HG02642 (cell line): ENCODE results near the gene PDLIM4.

Experiments
- ATAC-seq: cut with Tn5 transposase; IDR thresholded peaks from one replicate; pipeline ENCODE4 v1.9.1; 2021; ENCODE audit warnings: mild to moderate bottlenecking; ENCODE audit not compliant: unreplicated experiment, poor library complexity

PDLIM4 gene

DNA sequence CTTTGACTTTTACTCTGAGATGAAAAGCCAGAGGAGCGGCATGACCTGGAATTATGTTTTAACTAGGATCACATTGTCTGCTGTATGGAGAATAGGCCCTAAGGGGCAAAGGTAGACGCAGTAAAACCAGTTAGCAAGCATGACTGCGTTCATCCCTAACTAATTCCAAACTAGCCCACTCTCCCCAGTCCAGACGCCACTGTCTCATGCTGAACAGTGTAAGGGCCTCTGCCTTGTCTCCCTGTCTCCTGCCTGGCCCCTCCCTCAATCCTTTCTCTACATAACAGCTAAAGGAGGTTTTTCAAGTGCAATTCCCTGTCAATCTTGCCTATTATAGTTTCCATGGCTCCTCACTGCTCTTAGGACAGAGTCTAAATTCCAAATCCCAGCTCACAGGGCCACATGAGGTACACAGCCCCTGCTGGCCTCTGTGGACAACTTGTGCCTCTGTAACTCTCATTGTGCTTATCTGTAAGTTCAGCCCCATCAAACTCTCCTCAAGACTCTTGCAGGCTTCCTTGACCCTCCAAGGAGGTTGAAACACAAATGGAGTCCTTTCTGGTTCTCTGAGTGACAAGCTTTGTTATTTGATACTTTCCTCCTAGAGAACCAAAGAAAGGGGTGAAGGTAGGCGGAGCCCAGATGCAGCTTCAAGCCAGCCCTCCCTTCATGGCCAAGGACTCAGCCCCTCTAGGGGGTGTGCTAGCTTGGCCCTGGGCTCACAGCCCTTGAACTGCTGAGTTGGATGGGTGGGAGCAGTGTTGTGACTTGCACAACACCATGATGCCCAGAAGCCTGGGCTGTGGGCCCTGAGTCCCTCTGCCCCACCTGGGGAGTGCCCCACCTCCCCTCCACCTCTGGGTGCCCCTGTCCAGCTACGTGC lies 20.7 kb downstream of the PDLIM4 start:
- ATAC-seq: no peak

DNA sequence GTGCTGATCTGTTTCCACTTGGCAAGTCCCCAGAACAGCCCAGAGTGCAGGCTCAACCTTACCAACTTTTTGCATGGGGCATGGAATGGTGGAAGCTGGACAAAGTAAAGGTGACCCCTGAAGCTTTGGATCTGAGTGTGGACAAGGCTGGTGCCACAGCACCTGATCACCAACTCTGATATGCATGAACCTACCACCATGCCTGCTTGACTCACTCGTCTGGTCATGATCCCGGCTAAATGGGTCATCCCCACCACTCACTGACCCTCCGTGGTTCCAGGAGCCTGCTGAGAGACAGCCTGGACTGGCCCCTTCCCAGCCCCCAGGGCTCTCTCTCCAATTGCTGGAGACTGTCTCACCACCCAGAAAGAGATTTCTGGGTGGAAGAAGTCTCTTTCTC lies 22.3 kb downstream of the PDLIM4 start:
- ATAC-seq: no peak

DNA sequence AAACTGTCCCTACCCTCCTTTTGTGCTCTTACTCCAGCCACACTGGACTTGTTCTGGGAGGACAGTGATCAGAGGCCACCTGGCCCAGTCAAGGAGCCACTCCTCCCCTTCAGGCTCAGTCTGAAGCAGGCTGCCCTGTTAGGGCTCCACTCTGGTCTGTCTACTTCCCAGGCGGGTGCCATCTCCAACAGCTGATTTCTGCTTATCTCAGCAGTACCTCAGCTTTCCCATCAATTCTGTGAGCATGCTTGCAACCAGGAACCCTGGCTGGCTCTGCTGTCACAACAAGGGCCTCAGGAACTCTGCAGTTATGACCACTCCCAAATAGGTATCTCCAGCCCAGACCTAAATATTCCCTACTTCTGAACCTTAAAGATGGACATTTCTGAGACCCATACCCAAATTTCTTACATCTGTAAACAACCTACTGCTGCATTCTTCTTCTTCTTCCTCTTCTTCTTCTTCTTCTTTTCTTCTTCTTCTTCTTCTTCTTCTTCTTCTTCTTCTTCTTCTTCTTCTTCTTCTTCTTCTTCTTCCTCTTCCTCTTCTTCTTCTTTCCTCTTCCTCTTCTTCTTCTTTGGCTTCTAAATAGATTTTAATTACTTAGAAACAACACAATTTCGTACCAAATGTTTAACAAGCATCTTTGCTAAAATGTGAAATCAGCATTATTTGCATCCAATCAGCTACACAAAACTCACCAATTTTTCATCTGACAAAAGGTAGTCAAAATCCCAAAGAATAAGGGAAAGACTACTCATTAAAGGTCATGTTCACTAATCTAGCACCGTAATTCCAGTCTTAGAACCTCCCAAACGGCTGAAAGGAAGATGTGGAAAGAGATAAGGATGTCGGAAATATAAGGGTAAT lies 23.1 kb downstream of the PDLIM4 start:
- ATAC-seq: no peak

DNA sequence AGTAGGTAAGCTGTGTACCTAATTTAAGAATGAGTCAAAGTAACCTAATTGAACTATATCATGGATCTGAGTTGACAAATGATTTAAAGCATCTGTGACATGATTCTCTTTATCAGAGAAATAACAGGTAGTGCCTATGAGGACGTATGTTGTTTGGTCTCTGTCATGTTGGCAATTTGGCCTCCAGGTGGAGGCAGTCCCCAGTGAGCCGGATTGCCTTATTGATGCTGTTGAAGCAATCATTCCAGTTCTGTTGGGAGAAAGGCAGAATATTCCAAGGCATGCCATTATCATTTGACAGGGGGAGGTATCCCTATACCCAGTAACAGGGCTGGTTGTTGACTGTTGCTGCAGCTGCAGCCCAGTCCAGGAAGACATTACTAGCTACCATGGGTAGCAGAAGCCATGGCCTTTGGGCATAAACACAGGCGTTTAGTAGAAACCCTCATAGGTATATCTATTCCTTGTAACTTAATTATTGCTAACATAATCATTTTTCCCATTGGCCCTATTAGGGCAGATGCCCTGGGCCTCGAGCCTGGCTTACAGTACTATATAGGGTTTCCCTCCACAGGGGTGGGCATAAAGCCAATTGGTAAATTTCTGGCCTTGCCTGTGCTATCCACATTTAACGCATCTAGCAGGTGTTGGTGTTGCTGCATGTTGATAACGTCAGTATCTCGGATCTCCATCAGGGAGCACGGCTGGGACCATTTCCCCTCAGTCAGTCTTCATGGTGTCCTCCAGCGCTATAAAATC lies 24.5 kb downstream of the PDLIM4 start:
- no peak for ATAC-seq

DNA sequence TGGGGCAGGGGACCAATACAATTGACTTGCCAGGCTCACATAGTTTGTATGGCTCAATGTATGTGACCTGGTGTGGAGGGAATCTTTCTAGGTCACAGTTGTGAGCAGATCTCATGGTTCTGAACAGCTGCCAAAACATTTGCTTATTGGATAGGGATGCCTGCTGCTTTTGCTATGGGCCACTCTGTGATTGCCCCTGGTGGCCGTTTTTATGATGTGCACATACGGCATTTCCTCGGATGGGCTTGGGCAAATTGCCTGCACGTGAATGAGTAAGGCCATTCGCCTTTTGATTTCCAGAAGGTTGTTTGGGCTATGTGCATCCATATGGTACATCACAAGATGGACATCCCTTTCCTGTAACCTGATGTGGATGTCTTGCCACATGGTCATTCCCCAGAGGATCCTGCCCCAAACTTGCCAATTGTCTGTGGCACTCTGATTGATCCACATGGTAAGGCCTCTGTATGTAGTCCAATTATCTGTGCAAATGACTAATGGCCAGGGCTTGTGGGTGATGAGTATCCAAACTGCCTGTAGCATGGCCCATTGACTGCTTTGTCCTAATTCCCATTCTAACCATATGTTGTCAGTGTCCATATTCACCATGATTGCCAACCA lies 26.0 kb downstream of the PDLIM4 start:
- no peak for ATAC-seq

DNA sequence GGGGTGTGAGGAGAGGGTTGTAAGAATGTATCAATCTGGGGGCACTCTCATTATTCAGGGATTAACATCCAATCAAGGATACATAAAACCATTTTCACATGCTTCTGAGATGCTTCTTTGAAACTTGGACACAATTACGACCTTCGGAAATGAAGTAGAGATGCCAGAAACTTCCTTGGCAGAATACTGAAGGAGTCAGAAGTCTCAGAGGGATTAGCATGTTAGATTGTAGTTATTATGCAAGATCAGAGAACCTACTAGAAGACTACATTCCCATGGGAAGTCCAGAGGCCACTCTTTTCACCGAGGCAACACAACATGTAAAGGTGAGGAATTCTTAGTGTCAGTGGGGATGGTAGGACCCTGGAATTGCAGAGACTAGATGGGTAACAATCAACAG lies 31.6 kb downstream of the PDLIM4 start:
- no peak for ATAC-seq

DNA sequence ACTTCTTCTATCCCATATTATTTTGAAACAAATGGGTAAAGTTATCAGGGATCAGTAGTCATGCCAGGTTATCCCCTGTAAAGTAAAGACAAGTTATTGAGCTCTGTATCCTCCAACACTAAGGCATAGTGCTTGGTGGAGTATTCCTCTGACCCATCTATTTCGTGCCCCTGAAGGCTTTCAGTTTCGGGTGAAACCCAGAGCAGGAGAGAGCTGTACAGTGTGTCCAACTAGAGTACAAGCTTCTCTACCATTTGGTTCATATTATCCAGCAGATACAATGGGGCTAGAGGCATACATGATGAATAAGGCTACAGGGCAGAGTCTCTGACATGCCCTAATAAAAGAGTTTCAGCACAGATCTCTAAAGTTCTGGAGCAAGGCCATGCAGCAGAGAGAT lies 33.5 kb downstream of the PDLIM4 start:
- ATAC-seq: no peak

DNA sequence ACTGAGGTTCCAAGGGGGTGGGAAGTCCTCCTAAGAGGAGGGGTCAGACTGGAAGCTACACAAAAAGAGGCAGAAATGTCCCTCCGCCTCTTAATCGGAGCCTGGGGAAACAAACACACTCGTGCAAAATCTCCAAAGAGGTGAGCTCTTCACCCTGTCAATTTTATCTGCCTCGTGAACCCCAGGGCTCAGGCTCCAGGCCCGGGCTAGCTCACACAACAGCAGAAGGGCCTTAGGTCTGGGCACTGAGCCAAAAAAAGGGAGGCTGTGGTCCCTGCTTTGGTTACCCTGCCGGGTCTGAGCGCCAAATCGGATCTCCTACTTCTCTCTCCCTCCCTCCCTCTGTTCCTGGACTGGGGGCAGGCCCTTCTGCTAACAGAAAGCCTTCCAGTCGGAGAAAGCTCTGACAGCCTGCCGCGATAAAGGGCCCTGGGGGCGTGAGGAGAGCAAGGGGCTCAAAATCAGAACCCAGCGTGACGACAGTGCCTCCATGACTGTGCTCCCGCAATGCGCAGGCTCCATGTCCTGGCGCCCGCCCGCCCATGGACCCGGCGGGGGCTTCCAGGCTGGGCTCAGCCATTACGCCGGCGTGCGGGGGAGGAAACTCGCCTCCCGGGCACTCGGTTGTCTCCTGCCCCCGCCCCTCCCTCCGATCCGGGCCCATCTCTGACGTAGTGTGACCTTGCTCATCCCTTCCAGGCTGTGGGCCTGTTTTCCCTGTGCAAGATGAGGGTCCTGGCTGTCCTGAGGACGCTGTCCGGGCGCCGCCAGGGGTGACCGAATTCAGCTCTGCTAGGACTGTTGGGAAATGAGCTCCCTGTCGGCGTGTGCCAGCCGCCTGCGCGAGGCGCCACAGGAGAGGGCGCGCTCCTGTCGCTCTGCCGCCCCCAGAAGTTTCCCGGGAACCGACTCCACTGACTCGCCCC lies 35.8 kb downstream of the PDLIM4 start:
- peak; percentile 41 for ATAC-seq

DNA sequence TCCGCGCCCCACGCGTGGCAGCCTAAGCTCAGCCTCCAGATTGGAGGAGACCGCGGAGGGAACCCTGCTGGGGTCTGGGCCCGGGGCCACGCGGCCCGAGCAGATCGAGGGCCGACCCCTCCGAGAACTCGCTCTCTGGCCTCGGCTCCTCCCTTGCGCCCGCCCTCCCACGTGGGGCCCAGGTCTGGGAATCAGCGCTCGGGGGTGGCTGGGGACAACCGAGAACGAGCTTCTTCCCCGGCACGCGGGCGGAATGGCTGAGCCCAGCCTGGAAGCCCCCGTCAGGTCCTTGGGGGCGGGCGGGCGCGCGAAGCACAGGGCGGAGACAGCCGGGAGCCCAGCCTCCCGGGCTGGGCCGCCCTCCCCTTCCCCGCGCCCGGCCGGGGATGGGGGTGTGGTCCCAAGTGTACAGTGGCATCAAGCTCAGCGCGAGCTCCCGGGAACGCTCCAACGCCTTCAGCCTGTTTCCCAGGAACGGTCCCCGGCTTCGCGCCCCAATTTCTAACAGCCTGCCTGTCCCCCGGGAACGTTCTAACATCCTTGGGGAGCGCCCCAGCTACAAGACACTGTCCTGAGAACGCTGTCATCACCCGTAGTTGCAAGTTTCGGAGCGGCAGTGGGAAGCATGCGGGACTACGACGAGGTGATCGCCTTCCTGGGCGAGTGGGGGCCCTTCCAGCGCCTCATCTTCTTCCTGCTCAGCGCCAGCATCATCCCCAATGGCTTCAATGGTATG lies 36.7 kb downstream of the PDLIM4 start, which contains the start of gene SLC22A4:
TSS of gene SLC22A4 (plus strand) at position 403 of the 736 bp plus-strand sequence. CDS start at position 626, 223 bp downstream.
- peak; percentile 77 for ATAC-seq

DNA sequence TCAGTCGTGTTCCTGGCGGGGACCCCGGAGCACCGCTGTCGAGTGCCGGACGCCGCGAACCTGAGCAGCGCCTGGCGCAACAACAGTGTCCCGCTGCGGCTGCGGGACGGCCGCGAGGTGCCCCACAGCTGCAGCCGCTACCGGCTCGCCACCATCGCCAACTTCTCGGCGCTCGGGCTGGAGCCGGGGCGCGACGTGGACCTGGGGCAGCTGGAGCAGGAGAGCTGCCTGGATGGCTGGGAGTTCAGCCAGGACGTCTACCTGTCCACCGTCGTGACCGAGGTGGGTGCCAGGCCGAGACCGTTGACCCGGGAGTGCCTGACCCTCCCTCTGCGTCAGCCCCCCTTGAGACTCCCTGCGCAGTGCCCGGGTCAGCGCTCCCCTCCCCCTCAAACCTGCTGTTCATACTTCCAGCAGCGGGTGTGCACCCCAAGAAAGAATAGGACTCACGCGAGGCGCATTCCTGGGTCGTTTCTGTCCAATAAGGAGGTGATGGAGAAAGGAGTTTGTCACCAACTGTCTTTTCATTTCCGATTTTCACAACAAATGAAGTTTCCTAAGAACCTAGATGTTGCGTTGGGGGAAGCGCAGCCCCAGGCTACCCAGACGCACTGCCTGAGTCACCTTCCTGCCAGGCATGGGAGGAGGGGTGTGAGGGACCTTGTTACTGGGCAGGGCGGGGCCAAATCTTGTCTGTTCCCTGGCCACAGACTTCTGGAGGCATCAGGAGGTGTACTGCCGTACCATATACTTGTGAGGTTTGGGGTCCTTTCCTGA lies 37.4 kb downstream of the PDLIM4 start:
- ATAC-seq: peak; percentile 5

DNA sequence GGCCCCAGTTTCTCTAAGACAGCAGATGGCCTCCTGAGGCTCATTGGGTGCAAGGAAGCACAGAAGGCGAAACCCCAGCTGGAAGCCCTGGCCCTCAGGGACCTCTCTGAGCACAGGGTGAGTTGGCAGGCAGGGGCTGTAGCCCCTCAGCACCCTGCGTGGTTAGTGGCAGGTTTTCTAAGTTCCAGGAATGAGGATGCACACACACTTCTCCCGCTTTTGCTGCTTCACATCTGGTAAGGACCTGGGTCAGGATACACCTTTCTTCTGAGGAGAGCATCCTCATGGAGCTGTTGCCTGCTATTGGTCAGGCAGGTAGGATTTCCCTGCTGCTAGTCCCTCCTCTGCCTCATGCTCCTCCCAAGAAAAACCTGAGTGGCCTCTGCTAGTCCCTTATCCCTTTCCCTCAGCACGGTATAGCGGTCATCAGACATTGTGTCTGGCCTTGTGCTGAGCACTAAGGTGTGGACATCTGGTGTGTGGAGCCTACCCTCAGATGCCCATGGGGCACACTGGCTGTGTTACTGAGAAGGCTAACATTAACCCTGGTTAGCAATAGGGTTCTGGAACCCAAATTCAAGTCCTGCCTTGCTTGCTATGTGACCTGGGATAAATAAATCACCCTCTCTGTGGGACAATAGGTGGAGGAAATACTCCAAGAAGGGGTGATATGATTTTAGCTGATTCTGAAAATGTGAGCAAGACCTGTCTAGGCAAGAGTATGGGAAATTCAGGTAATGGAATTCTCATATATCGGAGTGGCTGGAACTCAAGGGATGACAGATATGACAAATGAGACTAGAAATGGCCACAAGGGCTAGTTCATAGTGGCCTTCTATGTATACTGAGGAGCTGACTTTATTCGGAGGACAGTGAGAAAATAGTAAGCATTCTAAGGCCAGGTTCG lies 38.3 kb downstream of the PDLIM4 start:
- ATAC-seq: no peak

DNA sequence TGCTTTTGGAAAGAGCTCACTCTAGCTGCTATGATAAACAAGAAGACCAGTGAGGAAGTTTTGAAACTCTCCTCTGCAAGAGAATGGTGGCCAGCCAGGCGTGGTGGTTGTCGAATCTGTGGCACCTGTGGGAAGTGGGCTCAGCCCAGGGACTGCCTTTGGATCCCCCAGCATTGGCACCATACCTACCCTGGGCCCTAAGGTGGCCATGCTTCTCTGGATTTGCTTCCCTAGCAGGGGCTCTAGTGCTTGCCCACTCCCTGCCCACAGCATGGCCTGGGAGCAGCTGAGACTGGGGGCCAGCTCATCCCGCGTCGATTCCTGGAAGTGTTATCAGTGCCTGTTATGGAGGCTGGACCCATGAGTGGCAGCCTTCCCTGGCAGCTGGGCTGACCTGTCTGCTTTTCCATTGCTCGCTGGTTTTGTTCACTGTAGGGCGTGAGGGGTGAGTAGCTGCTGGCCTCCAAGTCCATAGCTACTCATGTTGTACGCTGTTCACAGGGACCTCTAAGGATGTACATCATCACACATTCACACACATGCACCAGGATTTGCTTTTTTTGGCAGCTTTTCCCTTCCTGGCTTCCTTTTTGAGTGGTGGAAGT lies 39.0 kb downstream of the PDLIM4 start:
- ATAC-seq: no peak

DNA sequence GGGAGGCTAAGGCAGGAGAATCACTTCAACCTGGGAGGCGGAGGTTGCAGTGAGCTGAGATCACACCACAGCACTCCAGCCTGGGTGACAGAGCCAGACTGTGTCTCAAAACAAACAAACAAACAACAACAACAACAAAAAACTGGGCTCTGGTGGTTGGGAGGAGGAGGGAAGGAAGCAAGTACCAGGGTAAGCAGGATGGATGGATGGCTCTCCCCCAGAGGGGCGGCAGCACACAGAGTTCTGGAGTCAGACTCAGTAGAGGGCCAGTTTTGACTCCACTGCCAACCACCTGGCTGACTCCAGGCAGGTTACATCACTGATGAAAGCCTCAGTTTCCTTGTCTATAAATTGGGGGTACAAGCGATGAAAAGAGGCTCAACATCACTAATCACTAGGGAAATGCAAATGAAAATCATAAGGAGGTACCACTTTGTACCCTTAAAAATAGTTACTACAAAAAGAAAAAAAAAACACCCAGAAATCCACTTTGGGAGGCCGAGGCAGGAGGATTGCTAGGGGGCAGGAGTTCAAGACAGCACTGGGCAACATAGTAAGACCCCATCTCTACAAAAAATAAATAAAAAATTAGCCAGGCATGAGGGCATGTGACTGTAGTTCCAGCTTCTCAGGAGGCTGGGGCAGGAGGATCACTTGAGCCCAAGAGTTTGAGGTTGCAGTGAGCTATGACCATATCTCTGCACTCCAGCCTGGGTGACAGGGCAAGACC lies 39.9 kb downstream of the PDLIM4 start:
- no peak for ATAC-seq

DNA sequence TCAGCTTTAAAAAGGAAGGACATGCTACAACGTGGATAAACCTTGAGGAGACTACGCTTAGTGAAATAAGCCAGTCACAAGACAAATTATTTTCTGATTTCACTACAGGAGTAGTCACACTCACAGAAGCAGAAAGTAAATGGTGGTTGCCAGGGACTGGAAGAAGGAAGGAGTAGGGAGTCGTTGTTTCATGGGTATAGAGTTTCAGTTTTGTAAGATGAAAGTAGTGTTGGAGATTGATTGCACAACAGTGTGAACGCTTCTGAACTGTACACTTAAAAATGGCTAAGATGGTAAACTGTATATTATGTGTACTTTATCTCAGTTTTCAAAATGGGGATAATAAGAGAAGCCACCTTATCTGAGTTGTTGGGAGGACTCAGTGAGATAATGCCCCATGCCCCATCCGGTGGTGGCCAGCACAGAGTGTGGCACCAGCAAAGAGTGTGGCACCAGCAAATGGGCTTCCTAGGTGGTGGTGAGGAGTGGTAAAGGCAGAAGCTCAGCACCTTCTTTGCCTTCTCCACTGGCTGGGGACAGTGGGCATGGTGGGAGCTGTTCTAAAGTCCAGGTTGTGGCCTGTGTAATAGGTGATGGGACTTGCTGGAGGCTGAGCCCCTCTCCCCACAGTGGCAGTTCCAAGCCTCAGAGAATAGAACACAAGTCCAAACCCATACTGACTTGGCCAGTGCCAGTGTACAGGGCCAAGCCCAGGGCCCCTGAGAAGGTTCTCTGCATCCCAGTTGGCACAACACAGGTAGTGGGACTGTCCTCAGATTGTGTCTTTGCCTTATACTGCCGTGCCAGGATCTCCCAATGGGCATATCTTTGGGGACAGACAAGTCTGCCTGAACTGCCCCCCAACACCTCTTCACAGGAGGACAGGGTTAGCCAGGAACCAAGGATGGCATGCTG lies 41.1 kb downstream of the PDLIM4 start:
- no peak for ATAC-seq

DNA sequence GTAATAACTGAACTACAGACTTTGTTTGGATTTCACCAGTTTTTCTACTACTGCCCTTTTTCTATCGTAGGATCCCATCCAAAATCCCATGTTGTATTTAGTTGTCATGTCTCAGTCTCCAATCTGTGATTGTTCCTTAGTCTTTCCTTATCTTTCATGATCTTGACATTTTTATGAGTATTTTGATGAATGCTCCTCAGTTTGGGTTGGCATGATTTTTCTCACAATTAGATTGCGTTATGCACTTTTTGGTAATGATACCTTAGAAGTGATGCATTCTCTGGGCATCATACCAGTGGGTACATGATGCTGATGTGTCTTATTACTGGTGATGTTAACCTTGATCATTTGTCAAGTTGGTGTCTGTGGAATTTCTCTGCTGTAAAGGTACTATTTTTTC lies 42.4 kb downstream of the PDLIM4 start:
- ATAC-seq: no peak
